Stimulated activated CD4-positive, alpha-beta T cell treated with anti-CD3 and anti-CD28 coated beads, Interleukin-4, amount 100 ng/mL, for 4 hours (primary cell): ENCODE results near the gene AANAT.

Experiments
- DNase-seq, 2 experiments: peaks; one replicate each; pipeline ENCODE4 v3.0.0-alpha.2; 2020

AANAT gene

GRCh38 chr17:76491271-76492122 lies 24.1 kb downstream of the AANAT start:
- DNase-seq: no peak

- DNase-seq: peak in 1 of 2 experiments; percentile 11
Observed at GRCh38 chr17:76492123-76492988, 25.0 kb downstream of the AANAT start.

DNA sequence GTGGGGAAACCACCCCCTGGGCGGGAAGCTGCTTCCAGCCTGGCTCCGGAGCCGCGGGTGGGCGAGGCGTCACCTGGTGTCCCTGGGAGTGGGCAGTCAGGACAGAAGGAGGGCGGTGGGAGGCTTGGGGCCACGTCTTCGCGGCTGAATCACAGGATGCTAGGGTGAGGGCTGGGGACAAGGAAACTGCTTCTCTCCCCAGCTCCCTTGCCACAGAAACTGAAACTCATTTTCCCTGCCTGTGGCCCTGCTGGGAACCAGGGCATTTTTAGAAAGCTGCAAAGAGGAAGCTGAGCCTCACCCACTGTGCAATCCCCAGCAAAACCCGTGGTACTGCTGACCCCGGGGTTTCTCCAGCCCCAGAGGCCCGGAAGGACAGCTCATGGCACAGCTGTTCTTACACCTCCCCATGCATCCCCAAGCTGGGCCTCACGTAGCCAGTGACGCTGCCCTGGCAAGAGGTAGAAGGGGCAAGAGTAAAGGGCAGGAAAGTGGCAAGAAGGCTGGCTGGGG lies 25.6 kb downstream of the AANAT start:
- DNase-seq: peak in 1 of 2 experiments; percentile 35

DNA sequence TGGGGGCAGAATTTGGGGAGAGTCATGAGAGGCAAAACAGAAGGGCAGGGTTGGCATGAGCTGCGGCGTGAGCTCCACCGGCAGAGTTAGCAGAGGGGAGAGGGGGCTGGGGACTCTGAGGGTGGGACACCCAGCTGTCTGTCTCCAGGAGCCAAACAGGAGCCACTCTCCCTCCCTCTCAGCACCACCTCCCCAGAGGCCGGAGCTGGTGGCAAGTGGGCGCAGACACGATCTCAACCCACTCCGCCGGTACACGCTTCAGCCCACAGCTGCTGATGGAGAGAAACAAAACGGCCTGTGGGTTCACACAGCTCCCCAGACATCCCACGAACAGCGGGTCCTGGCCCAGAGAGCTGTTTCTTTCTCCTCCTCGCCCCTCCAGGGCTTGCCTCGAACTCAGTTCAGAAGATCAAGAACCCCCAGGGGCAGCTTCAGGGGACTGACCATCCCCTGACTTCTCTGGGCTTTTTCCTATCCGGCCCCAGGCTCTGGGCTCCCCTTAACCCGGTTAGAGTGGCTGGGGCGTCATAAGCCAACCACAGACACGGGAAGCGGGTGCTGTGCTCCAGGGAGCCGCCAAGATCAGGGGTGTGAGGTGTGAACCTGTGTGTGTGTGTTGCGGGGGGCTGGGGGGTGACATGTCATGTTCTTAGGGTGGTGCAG lies 26.2 kb downstream of the AANAT start:
- DNase-seq: no peak

DNA sequence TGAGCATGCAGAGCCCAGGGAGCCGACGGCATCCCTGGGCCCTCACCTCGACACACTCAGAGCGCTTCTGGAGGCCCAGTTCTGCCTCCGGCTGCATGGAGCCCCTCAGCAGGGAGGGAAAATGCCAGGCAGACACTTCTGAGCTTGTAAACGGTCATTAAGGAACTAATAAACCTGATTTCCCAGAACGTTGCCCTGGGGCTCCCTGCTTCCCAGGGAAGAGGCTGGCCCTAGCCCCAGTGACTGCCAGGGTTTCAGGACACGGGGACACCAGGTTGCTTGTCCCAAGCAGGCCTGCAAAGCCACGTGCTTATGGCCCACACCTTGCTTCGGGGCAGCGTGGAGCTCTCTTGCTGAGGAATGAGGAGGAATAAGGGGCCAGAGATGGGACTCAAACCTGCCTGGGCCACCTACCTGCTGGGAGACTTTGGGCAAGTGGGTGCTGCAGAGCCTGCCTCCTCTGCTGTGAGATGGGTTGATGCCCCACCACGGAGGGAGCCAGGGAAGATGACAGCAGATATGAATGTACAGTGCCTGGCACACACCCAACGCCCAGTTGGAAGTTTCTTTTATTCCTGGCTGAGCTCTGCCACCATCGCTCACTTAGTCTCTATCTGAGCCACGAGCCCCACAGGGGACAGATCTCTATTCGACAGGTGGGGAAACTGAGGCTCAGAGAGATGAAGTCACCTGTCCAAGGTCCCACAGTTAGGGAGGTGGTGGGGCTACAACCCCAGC lies 28.4 kb downstream of the AANAT start:
- no peak for DNase-seq

DNA sequence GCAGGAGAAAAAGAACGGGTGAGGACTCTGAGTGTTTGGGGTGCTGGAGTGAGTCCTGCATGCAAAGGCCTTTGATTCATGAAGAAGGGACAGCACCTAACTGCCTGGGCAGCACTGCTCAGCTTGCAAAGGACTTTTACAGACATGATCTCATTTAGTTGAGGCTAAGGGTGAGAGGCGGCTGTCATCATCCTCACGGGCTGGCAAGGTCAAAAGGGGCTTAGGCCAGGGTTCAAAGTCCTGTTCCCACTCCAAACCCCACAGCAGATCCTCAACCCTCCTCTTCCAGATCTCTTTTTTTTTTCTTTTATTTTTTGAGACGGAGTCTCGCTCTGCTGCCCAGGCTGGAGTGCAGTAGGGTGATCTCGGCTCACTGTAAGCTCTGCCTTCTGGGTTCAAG lies 29.1 kb downstream of the AANAT start:
- DNase-seq: no peak

DNA sequence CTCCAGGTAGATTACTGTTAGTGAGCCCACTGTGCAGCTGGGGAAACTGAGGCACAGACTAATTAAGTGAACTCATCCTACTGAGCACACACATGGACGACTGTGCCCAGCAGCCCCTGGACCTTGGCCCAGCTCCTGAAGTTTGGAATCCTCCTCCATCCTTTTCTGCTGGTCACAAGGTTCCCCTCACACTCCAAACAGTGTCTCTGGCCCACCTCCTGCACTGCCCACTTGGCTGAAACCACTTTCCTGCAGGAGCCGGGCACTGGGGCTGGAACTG lies 30.2 kb downstream of the AANAT start:
- DNase-seq: no peak

- no peak for DNase-seq
Observed at GRCh38 chr17:76497979-76498875, 30.8 kb downstream of the AANAT start.

- DNase-seq: no peak
Observed at GRCh38 chr17:76498876-76499251, 31.5 kb downstream of the AANAT start.

- DNase-seq: no peak
Observed at GRCh38 chr17:76499267-76499667, 31.9 kb downstream of the AANAT start.

DNA sequence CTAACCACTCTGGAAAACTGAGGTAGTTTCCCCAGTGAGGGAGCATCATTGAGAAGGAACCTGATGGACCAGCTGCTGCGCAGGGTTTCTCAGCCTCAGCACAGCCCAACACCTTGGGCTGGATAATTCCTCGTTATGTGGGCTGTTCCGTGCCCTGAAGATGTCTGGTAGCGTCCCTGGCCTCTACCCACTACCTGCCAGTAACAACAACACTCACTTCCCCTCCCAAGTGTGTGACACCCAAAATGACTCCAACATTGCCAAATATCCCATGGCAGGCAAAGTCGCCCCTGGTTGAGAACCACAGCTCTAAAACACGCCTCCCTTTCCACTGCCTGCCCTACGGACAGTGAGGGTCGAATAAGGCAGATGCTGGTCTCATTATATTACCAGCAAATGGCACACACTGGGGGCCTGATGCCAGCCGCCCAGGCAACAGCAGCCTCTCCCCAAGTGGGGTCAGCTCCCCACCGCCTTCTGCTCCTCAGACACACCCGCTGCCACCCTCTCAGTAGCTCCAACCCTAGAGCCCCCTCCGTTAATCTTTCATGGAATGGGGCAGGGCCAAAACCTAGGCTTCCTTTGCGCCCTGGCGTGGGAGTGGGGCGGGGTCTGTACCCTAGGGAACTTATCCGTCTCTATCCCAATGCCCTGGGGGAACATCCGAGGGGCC lies 32.8 kb downstream of the AANAT start:
- no peak for DNase-seq

DNA sequence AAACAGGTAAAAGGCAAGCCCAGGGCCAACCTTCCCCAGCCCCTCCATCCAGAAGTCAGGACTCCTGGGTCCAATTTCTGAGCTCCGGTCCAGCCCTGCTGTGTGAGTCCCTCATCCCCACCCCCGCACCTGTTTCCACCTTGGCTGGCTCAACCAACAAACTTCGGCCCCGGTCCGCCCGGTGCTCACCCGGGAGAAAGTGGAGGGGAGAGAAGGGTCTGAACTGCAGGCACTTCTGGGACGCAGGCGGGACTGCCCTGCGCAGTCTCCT lies 33.3 kb downstream of the AANAT start:
- no peak for DNase-seq

GRCh38 chr17:76501018-76501826 lies 33.8 kb downstream of the AANAT start, which contains the start of gene RHBDF2:
RHBDF2 (minus strand) TSS chr17:76501423; CDS start chr17:76481524, 19,899 bp downstream.
- DNase-seq: peak; percentile 93 to 98

GRCh38 chr17:76501827-76502307 lies 34.5 kb downstream of the AANAT start:
- no peak for DNase-seq

GRCh38 chr17:76502341-76503211 lies 35.2 kb downstream of the AANAT start:
- DNase-seq: no peak

- no peak for DNase-seq
Observed at GRCh38 chr17:76504117-76504516, 36.7 kb downstream of the AANAT start.

DNA sequence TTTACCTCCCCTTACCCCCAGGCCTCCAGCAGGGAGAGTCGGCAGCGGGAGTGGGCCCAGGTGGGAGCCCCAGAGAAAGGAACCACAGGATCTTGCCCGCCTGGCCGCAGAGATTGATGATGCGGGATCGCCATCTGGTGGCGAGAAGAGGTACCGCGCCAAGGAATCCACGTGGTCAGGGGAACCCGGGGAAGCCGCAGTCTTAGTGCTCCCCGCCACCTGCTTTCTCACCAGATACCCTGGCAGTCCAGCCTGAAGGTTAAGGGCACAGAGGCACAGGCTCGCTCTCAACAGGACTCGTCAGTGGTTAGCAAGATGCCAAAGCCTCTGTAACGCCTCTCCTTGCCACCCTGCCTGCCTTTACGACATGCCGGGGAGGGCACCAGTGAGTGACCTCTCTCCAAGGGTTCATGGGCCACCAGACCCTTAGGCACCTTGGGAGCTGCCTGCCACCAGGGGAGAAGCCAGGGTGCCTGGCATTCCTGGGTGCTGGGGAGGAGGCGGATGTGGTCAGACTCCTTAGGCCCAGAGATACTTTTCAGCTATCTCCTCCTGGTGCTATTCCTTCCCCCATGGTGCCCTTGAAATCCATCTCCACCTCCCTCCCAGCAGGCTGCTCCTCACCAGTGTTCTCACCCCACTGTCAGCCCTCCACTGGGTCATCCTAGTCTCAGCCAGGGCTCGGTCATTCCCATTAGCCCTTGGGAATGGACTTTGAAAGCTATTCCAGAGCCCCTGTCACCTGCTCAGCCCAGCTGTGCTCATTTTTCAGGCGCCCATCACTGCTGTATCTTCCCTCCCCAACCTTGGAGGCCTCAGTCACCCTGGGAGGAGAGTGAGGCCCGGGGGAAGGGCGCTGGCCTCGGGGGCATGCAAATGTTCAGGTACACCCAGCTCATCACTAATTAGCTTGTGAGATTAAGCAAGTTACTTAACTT lies 39.3 kb downstream of the AANAT start:
- peak; percentile 84 for DNase-seq
